ENCODE measurements around the gene DPEP3. TPM values are rescaled to one million over a fixed set of nuclear protein-coding genes. Genes with fewer than 3 reads are reported as not detected.

Gene DPEP3
- total RNA-seq, 2 donors from 2014 or later, result not detected

DNA sequence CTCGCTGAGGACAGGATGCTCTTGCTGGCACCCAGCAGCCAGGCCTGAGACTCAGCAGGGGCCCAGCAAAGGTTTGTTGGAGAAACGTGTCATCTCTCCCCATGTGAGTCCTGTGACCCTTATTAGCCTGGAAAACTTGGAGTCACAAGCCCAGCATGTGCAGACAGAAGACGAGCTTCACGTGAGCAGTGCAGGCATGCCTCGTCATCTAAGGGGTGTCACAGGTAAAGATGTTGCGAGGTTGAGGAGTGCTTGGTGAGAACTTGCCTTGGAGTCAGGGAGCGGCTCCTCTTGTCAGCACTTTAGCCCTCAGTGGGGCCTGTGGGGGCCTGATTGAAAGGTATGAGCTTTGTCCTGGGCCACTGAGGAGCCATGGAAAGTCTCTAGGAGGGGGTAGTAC is 46.5 kb downstream of the DPEP3 start:
- no peaks in the 10 kb centered on the region for H3K9me3 ChIP-seq
- no peak overlapping the region for H3K4me3 ChIP-seq
- no peaks in the 10 kb centered on the region for H3K27me3 ChIP-seq
- TF ChIP-seq, protein P1, sequence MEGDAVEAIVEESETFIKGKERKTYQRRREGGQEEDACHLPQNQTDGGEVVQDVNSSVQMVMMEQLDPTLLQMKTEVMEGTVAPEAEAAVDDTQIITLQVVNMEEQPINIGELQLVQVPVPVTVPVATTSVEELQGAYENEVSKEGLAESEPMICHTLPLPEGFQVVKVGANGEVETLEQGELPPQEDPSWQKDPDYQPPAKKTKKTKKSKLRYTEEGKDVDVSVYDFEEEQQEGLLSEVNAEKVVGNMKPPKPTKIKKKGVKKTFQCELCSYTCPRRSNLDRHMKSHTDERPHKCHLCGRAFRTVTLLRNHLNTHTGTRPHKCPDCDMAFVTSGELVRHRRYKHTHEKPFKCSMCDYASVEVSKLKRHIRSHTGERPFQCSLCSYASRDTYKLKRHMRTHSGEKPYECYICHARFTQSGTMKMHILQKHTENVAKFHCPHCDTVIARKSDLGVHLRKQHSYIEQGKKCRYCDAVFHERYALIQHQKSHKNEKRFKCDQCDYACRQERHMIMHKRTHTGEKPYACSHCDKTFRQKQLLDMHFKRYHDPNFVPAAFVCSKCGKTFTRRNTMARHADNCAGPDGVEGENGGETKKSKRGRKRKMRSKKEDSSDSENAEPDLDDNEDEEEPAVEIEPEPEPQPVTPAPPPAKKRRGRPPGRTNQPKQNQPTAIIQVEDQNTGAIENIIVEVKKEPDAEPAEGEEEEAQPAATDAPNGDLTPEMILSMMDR (IDR thresholded peaks at IDR 0.05), result no peak
- peaks cover 0 to 27% of the 10 kb centered on the region in 2 donors for H3K4me1 ChIP-seq
- DNase-seq (ENCODE audit: low spot score), result no peak
- no peak overlapping the region for H3K27ac ChIP-seq
- no peaks in the 10 kb centered on the region for H3K36me3 ChIP-seq

DNA sequence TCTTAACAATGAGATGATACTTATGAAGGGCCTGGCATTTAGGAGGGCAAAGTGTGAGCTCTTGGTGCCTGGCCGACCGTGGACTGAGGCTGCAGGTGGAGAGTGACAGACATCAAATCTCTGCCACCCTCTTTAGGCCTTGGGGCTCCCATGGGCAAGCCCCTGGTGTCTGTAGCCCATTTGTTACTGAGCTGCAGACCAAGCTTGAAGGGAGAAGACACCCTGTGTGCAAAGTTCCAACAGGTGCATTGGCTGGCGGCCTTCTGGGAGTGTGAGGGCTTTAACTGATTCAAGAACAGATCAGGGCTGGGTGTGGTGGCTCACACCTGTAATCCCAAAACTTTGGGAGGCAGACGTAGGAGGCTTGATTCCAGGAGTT is 47.8 kb downstream of the DPEP3 start:
- no peak for DNase-seq (ENCODE audit: low spot score)
- H3K36me3 ChIP-seq, result peaks cover 7% of the 10 kb centered on the region

DNA sequence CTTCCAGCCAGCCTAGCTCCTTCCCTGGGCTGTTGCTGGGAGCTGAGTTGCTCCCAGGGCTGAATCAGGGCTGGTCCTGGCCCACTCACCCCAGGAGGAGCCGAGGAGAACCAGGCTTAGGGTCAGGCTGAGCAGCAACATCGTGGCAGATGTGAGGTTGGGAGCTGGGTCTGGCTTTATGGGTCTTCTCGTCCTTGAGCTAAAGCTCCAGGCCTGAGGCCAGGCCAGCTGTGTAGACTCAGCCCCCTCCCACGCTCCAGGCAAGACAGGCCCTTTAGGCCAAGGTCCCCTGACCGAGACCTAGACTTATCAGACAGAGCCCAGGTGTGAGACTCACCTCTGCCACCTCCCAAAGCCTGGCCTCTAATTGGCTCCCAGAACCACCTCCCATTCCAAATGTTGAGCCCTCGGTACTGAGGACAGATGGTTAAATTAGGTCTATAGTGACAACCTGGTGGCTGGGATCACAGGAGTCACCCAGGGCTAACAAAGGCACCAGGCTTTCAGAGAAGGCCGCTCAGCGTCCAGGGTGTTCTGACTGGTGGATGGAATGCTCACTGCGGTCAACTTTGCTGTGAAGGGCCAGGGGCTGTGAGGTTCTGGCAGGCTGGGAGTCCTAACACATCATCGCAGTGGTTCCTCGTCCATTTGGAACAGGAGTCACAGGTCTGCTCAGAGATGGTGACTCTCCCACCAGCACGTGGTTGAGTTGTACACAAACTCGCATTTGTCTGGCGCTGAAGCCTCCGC is 48.4 kb downstream of the DPEP3 start, which contains the start of gene CTRL:
Gene CTRL (minus strand): TSS at position 151 of the 750 bp plus-strand sequence. CDS start 10 bp downstream, at position 141.
- H3K27ac ChIP-seq, result no peak within 1 kb of the TSS
- no peak for DNase-seq (ENCODE audit: low spot score)
- H3K27me3 ChIP-seq, result no peaks in the 10 kb centered on the region
- peaks cover 0 to 25% of the 10 kb centered on the region in 2 donors for H3K4me1 ChIP-seq
- H3K9me3 ChIP-seq, result no peaks in the 10 kb centered on the region
- TF ChIP-seq, protein P1 (IDR thresholded peaks at IDR 0.05), result no peak
- H3K36me3 ChIP-seq, result peaks cover 10% of the 10 kb centered on the region
- no peak within 1 kb of the TSS for H3K4me3 ChIP-seq

More for the DNA sequence above, 47.8 kb downstream of the DPEP3 start:
- no peaks in the 10 kb centered on the region for H3K27me3 ChIP-seq
- H3K4me1 ChIP-seq, result peaks cover 0 to 30% of the 10 kb centered on the region in 2 donors
- no peak overlapping the region for H3K27ac ChIP-seq
- H3K4me3 ChIP-seq, result no peak overlapping the region
- TF ChIP-seq, protein P1 (IDR thresholded peaks at IDR 0.05), result no peak
- no peaks in the 10 kb centered on the region for H3K9me3 ChIP-seq

DNA sequence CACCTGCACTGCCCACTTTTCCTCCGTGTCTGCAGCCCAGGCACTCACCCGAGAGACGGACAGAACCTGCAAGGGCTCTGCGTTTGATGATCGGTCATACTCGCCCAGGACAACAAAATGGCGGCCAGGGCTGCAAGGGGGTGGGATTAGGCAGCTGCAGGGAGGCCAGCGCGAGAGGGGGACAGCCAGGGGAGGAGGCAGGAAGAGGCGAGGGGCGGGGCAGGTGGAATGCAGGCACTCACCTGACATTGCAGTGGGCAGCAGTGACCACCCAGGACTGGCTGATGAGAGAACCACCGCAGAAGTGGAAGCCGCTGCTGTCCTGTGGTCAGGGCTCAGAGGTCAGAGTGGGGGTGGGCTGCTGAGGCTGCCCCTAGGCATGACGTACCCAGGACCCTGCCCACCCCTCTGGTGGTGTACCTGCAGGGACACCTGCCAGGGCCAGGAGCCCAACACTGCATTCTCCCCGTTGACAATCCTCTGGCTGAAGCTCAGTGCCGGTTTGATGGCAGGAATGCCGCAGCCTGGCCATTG is 49.6 kb downstream of the DPEP3 start:
- Histone ChIP-seq H3K27me3 (no peaks in the 10 kb centered on the region), H3K27ac (no peak overlapping the region), H3K36me3 (peaks cover 10% of the 10 kb centered on the region), H3K9me3 (no peaks in the 10 kb centered on the region), H3K4me3 (no peak overlapping the region), H3K4me1 (peaks cover 0 to 36% of the 10 kb centered on the region in 2 donors)
- TF ChIP-seq, protein P1 (IDR thresholded peaks at IDR 0.05), result no peak
- no peak for DNase-seq (ENCODE audit: low spot score)

DNA sequence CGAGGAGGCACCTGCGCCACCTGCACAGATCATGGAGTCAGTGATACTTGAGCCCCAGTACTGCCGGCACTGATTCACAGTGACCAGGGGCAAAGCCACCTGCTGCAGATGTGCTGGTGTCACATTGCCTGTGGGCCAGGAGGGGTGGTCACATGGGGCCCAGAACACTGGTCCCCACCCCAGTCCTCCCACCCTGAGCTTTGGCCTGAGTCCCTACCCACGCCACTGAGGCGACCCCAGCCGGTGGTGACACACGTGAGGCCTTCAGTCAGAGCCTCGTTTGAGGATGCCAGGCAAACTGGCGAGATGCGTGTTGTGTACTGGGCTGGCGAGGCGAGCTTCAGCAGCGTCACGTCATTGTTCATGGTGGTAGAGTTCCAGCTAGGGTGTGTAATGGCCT is 50.1 kb downstream of the DPEP3 start:
- Histone ChIP-seq H3K9me3 (no peaks in the 10 kb centered on the region), H3K4me1 (peaks cover 0 to 38% of the 10 kb centered on the region in 2 donors), H3K27me3 (no peaks in the 10 kb centered on the region), H3K36me3 (peaks cover 10% of the 10 kb centered on the region), H3K4me3 (no peak overlapping the region), H3K27ac (no peak overlapping the region)
- TF ChIP-seq, protein P1 (IDR thresholded peaks at IDR 0.05), result no peak
- DNase-seq (ENCODE audit: low spot score), result no peak

All from right atrium auricular region (tissue), 2 donors.